WTC11 (cell line): ENCODE data around the gene ASB1. TPM values are rescaled to one million over a fixed set of nuclear protein-coding genes. Genes with fewer than 3 reads are reported as not detected.

Experiments used
- ATAC-seq: fragments of 200-7000 bp; cut with Tn5 transposase; 2 replicates; pipeline ENCODE4 v1.10.0; 2021; ENCODE audit warnings: mild to moderate bottlenecking, moderate library complexity
- CTCF ChIA-PET: fragments of 300-600 bp; sonication (Branson Sonifier 250); formaldehyde crosslinking; loops from one replicate; lab custom pipeline; 2021; ENCODE audit warnings: antibody characterized with exemption; lab: Charles Lee
- POLR2A ChIA-PET: fragments of 350-600 bp; sonication (Branson Sonifier 250); formaldehyde crosslinking; loops from one replicate; lab custom pipeline; 2021; ENCODE audit warnings: antibody characterized with exemption; lab: Charles Lee
- DNase-seq: peaks from one replicate; pipeline ENCODE4 v3.0.0; 2021; ENCODE audit warnings: low spot score
- H3K27ac Mint-ChIP-seq: 2 replicates; pipeline ENCODE4 v1.8.0; 2021; ENCODE audit warnings: mixed read lengths
- H3K27me3 Mint-ChIP-seq: 2 replicates; pipeline ENCODE4 v1.8.0; 2021; ENCODE audit warnings: low read depth, mild to moderate bottlenecking, moderate library complexity, mixed read lengths
- H3K36me3 Mint-ChIP-seq: 2 replicates; pipeline ENCODE4 v1.8.0; 2021; ENCODE audit warnings: mixed read lengths
- H3K4me1 Mint-ChIP-seq: 2 replicates; pipeline ENCODE4 v1.8.0; 2022; ENCODE audit warnings: mixed read lengths
- H3K4me3 Mint-ChIP-seq: 2 replicates; pipeline ENCODE4 v1.8.0; 2021; ENCODE audit warnings: mild to moderate bottlenecking, moderate library complexity, mixed read lengths
- H3K9me3 Mint-ChIP-seq: 2 replicates; pipeline ENCODE4 v1.8.0; 2021; ENCODE audit warnings: mixed read lengths
- ATF1 ChIP-seq: sonication (generic); formaldehyde crosslinking; IDR thresholded peaks from 2 replicates; pipeline ENCODE4 v1.8.1; 2023; ENCODE audit warnings: mild to moderate bottlenecking, moderate library complexity, missing genetic modification reagents
- ATF2 ChIP-seq: sonication (generic); formaldehyde crosslinking; IDR thresholded peaks from 2 replicates; pipeline ENCODE4 v1.8.1; 2022; ENCODE audit warnings: low read depth, missing genetic modification reagents, borderline replicate concordance
- ATF3 ChIP-seq: sonication (generic); formaldehyde crosslinking; conservative IDR thresholded peaks from 2 replicates; pipeline ENCODE4 v1.8.1; 2022; ENCODE audit warnings: mild to moderate bottlenecking, missing genetic modification reagents
- CREM ChIP-seq: sonication (generic); formaldehyde crosslinking; IDR thresholded peaks from 2 replicates; pipeline ENCODE4 v1.8.1; 2022; ENCODE audit warnings: mild to moderate bottlenecking, missing genetic modification reagents, moderate library complexity
- GABPB1 ChIP-seq: sonication (generic); formaldehyde crosslinking; IDR thresholded peaks from 2 replicates; pipeline ENCODE4 v1.8.1; 2023; ENCODE audit warnings: mild to moderate bottlenecking, missing genetic modification reagents
- MYBL2 ChIP-seq: sonication (generic); formaldehyde crosslinking; IDR thresholded peaks from 2 replicates; pipeline ENCODE4 v1.8.1; 2023; ENCODE audit warnings: mild to moderate bottlenecking, moderate library complexity, missing genetic modification reagents
- NFYB ChIP-seq: sonication (generic); formaldehyde crosslinking; conservative IDR thresholded peaks from 2 replicates; pipeline ENCODE4 v1.8.0; 2022; ENCODE audit warnings: low read depth, missing genetic modification reagents
- OVOL2 ChIP-seq: fragments of 250-450 bp; sonication (Bioruptor Pico); IDR thresholded peaks from 2 replicates; pipeline ENCODE4 v1.9.0; 2021; ENCODE audit warnings: mild to moderate bottlenecking, borderline replicate concordance
- TP53 ChIP-seq: sonication (generic); formaldehyde crosslinking; IDR thresholded peaks from 2 replicates; pipeline ENCODE4 v1.8.1; 2023; ENCODE audit warnings: mild to moderate bottlenecking, missing genetic modification reagents
- ZNF138 ChIP-seq: sonication (generic); formaldehyde crosslinking; conservative IDR thresholded peaks from 2 replicates; pipeline ENCODE4 v1.8.1; 2022; ENCODE audit warnings: mild to moderate bottlenecking, moderate library complexity, missing genetic modification reagents
- ZNF232 ChIP-seq: sonication (generic); formaldehyde crosslinking; IDR thresholded peaks from 2 replicates; pipeline ENCODE4 v1.8.0; 2022; ENCODE audit warnings: mild to moderate bottlenecking, missing genetic modification reagents
- ZNF317 ChIP-seq: sonication (generic); formaldehyde crosslinking; IDR thresholded peaks from 2 replicates; pipeline ENCODE4 v1.8.1; 2023; ENCODE audit warnings: low read depth, mild to moderate bottlenecking, moderate library complexity, missing genetic modification reagents, borderline replicate concordance
- total RNA-seq: library from RNA; stranded (reverse); gene quantifications from 3 replicates; pipeline ENCODE4 v1.2.3, GENCODE V29; 2021
- TF ChIP-seq, protein P1 (sequence below): sonication (generic); formaldehyde crosslinking; IDR thresholded peaks from 2 replicates; pipeline ENCODE4 v1.8.1; 2022; ENCODE audit warnings: mild to moderate bottlenecking, missing genetic modification reagents, moderate library complexity, borderline replicate concordance
- TF ChIP-seq, protein P2 (sequence below): fragments of 250-450 bp; sonication (Bioruptor Pico); IDR thresholded peaks from 2 replicates; pipeline ENCODE4 v1.9.0; 2021; ENCODE audit warnings: moderate library complexity, mild to moderate bottlenecking, inconsistent platforms, borderline replicate concordance
- TF ChIP-seq, protein P3 (sequence below): sonication (generic); formaldehyde crosslinking; IDR thresholded peaks from 2 replicates; pipeline ENCODE4 v1.8.0; 2022; ENCODE audit warnings: mild to moderate bottlenecking, missing genetic modification reagents

The ASB1 gene
- total RNA-seq, 1 experiment from 2014 or later = 43.9 TPM

DNA sequence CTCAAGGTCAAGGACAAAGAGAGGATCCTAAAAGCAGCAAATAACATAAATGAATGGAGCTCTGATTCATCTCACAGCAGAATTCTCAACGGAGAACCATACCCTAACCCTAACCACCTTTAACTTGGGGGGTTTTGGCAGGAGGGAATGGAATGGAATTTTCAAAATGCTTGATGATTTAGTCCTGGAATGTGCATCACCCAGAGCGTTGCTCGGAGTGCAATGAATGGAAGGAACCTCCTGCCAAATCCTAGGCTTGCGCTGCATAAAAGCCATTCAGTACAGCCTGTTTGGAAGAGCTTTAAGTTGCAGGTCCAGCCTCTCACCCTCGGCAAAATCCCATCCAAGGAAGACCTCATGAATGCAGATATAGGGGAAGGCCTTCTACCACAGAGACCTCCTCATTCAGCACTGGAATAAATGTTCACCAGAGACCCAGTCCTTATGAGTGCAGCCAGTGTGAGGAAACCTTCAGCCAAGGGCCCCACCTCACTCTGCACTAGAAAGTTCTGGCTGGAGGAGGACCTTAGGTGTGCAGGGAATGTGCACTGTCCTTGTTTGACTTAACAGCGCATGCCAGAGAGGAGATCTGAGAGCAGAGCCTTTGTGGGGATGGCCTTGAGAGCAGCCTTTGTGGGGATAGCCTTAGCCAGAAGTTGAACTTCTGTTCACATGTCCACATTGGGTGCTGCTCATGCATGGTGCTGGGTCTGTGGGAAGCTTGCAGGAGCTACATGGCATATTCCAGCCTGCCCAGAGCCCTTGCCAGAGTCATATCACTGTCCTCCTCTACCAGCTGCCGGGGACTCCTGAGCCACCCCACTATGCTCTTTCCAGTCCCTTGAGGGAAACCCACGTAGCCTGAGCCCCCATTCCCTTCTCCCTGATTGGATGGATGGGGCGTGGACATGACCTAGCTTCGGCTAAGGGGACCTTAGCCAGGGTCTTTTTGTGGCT is 30.5 kb downstream of the ASB1 start:
- no peak overlapping the region for H3K27ac Mint-ChIP-seq
- H3K27me3 Mint-ChIP-seq = peaks cover 6% of the 10 kb centered on the region; the same call in 1 of the 2 replicates
- H3K9me3 Mint-ChIP-seq = peaks cover 24% of the 10 kb centered on the region
- ChIA-PET POLR2A (no interaction called here), CTCF (no interaction called here)
- DNase-seq (no peak), ATAC-seq (no peak)
- peaks cover 11% of the 10 kb centered on the region for H3K36me3 Mint-ChIP-seq
- H3K4me3 Mint-ChIP-seq = no peak overlapping the region
- peak; percentile 17; the same call in 1 of the 2 replicates for TF ChIP-seq GABPB1 (CRISPR knock-in tag)
- TF ChIP-seq, protein P1, sequence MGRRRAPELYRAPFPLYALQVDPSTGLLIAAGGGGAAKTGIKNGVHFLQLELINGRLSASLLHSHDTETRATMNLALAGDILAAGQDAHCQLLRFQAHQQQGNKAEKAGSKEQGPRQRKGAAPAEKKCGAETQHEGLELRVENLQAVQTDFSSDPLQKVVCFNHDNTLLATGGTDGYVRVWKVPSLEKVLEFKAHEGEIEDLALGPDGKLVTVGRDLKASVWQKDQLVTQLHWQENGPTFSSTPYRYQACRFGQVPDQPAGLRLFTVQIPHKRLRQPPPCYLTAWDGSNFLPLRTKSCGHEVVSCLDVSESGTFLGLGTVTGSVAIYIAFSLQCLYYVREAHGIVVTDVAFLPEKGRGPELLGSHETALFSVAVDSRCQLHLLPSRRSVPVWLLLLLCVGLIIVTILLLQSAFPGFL (CRISPR knock-in tag) = no peak
- no peaks in the 10 kb centered on the region for H3K4me1 Mint-ChIP-seq

DNA sequence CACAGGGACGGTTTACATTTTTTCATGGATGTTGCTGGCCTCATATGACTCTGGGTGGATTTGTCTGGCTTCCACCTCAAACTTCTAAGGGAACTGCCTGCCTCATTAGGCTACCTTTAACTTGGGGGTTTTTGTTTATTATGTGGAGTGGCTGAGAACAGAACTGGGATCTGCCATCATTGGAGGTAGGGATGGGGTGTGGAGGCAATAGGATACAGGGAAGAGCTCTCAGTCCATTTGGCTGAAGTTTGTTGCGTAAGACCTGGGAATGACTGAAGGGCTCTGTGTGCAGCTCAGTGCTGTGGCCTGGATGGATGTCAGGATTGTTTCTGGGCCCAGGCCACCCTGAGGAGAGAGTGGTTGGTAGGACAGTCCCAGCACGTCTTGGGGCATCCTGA is 31.2 kb downstream of the ASB1 start:
- H3K27me3 Mint-ChIP-seq = peaks cover 6% of the 10 kb centered on the region; the same call in 1 of the 2 replicates
- no peak overlapping the region for H3K27ac Mint-ChIP-seq
- no peak for DNase-seq
- no peak overlapping the region for H3K4me3 Mint-ChIP-seq
- H3K4me1 Mint-ChIP-seq = no peaks in the 10 kb centered on the region
- H3K36me3 Mint-ChIP-seq = peaks cover 5% of the 10 kb centered on the region
- ATAC-seq = no peak
- ChIA-PET POLR2A (no interaction called here), CTCF (interaction anchor here (4.0 kb wide), 1 partner anchor 90 kb away, joined by 23 read pairs; no protein-coding TSS in a partner anchor)
- no peak for TF ChIP-seq CREM
- no peak for TF ChIP-seq ATF1 (CRISPR knock-in tag)
- no peak for TF ChIP-seq ZNF317 (CRISPR knock-in tag)
- no peak for TF ChIP-seq ATF3 (CRISPR knock-in tag)
- TF ChIP-seq ZNF232 = no peak
- TF ChIP-seq, protein P2, sequence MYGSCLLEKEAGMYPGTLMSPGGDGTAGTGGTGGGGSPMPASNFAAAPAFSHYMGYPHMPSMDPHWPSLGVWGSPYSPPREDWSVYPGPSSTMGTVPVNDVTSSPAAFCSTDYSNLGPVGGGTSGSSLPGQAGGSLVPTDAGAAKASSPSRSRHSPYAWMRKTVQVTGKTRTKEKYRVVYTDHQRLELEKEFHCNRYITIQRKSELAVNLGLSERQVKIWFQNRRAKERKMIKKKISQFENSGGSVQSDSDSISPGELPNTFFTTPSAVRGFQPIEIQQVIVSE (CRISPR knock-in tag) = no peak
- TF ChIP-seq MYBL2 (CRISPR knock-in tag) = no peak
- TF ChIP-seq, protein P3, sequence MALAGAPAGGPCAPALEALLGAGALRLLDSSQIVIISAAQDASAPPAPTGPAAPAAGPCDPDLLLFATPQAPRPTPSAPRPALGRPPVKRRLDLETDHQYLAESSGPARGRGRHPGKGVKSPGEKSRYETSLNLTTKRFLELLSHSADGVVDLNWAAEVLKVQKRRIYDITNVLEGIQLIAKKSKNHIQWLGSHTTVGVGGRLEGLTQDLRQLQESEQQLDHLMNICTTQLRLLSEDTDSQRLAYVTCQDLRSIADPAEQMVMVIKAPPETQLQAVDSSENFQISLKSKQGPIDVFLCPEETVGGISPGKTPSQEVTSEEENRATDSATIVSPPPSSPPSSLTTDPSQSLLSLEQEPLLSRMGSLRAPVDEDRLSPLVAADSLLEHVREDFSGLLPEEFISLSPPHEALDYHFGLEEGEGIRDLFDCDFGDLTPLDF (CRISPR knock-in tag) = no peak
- TF ChIP-seq ZNF138 (CRISPR knock-in tag) = no peak
- TF ChIP-seq TP53 = no peak
- no peak for TF ChIP-seq OVOL2
- peaks cover 19% of the 10 kb centered on the region for H3K9me3 Mint-ChIP-seq

DNA sequence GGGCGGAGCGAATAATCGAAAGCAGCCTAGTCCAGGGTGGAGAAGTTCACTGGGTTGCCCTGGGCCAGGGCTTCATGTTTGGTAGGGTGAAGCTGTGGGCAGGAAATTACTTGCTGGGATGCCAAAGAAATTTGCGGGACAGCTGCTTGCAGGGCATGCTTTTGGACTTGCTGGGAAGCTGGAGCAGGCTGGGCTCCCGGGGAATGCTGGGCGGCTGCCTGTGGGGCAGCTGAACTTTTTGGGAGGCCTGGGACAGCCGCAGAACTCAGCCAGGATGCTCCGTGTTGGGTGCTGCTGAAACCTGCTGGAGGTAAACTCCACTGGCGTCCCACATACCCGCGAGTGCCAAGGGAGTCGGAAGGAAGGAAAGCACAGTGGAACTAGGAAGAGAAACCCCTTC is 31.9 kb downstream of the ASB1 start:
- TF ChIP-seq NFYB (CRISPR knock-in tag) = no peak
- no peak for TF ChIP-seq ATF2

More for the DNA sequence above, 31.9 kb downstream of the ASB1 start:
- peaks cover 19% of the 10 kb centered on the region for H3K9me3 Mint-ChIP-seq
- no peak overlapping the region for H3K4me3 Mint-ChIP-seq
- peaks cover 6% of the 10 kb centered on the region; the same call in 1 of the 2 replicates for H3K27me3 Mint-ChIP-seq
- ATAC-seq = no peak
- H3K4me1 Mint-ChIP-seq = no peaks in the 10 kb centered on the region
- POLR2A ChIA-PET = no interaction called here
- H3K36me3 Mint-ChIP-seq = peaks cover 5% of the 10 kb centered on the region
- CTCF ChIA-PET = interaction anchor here (1.2 to 4.0 kb wide), 2 partner anchors 91 to 101 kb away, joined by 4 to 23 read pairs; no protein-coding TSS in a partner anchor
- H3K27ac Mint-ChIP-seq = no peak overlapping the region
- DNase-seq = no peak
